ENCODE data around the gene ANAPC5.

DNA sequence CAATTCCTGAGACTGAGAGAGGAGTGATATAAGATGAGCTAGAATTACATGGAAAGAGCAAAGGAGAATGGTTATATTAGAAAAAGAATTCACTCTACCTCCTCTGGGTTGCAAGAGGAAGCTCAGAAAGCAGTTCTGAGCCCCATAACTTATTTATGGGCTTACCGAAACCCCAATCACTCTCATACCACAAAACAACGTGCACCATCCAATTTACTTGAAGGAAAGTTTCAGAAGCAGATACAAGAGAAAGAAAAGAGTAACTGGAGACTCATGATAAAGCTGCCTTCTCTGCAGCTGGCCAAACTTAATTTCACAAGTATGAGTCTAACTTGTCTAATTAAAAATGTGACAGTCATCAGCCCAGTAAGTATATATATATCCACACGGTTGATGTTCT is 28.3 kb downstream of the ANAPC5 start:
- TF ChIP-seq EZH2phosphoT487 (IDR thresholded peaks at IDR 0.05; ENCODE audit: low read depth), result no peak
- TF ChIP-seq, protein P1, sequence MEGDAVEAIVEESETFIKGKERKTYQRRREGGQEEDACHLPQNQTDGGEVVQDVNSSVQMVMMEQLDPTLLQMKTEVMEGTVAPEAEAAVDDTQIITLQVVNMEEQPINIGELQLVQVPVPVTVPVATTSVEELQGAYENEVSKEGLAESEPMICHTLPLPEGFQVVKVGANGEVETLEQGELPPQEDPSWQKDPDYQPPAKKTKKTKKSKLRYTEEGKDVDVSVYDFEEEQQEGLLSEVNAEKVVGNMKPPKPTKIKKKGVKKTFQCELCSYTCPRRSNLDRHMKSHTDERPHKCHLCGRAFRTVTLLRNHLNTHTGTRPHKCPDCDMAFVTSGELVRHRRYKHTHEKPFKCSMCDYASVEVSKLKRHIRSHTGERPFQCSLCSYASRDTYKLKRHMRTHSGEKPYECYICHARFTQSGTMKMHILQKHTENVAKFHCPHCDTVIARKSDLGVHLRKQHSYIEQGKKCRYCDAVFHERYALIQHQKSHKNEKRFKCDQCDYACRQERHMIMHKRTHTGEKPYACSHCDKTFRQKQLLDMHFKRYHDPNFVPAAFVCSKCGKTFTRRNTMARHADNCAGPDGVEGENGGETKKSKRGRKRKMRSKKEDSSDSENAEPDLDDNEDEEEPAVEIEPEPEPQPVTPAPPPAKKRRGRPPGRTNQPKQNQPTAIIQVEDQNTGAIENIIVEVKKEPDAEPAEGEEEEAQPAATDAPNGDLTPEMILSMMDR (IDR thresholded peaks at IDR 0.05; ENCODE audit: low read depth, low read length), result no peak
